ENCODE results near the gene B3GNT9. TPM values are rescaled to one million over a fixed set of nuclear protein-coding genes. Genes with fewer than 3 reads are reported as not detected.

B3GNT9 gene
- total RNA-seq, 1 experiment from 2014 or later = 2.3 TPM

DNA sequence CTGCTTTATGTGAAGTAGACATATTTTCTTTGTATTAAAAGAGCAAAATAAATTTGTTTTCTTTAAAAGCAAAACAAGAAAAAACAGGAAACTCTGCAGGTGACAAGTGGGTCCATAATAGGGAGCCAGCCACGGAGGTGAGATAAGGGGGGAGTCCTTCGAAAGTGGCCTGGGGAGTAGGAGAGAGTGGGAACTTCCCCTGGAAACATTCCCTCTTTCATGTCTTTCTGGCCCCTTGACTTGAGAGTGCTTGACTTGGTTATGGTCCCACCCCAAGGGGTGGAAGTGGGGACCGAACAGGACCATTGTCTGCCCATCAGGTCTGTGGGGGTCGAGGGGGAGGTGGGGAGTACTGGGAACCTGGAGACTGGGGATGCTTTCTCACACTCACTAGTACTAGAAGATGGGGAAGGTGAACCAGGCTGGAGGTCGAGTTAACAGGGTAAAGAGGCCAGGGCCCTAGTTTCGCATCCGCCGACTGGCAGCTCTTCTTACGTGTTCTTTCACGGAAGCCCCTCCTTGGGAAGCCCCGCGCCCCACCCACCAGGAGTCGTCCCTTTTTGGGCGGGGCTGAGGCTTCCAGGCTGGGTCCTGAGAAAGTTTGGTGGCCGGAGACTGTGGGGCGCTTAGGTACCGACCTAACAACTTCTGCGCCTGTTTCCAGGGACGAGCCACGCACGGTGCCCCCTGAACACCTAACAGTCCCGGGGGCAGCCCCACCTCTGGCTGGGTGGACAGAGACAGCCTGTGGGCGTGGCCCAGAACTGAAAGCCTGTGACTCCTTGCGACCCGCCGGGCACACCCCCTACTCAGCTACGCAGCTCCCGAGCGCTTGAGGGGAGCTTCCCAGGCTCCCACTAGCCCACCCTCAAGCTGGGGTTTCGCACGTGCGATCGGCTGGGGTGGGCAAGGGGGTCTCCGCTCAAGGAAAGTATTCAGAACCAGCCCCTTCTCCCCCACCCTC is 8.1 kb upstream of the B3GNT9 start:
- TSS peak; percentile 45 for BruUV-seq (replicated peaks)
- Histone ChIP-seq H3K4me3 (ENCODE audit: low read length) (peak overlapping the region; percentile 95), H3K27ac (ENCODE audit: low read length) (peak overlapping the region; percentile 39; the same call in 1 of the 2 replicates), H3K4me1 (ENCODE audit: insufficient read depth, low read length) (peaks cover 21% of the 10 kb centered on the region), H3K27me3 (ENCODE audit: low read length) (no peaks in the 10 kb centered on the region), H3K79me2 (ENCODE audit: low read length) (no peaks in the 10 kb centered on the region), H3K9me2 (replicated peaks; ENCODE audit: low read length) (no peaks in the 10 kb centered on the region), H3K4me2 (ENCODE audit: low read length) (peak overlapping the region; percentile 98), H3K9me3 (ENCODE audit: low read length) (no peaks in the 10 kb centered on the region), H3K36me3 (ENCODE audit: low read depth, low read length) (no peaks in the 10 kb centered on the region), H3K9ac (ENCODE audit: low read length) (peak overlapping the region; percentile 81), H2AFZ (ENCODE audit: low read length) (peak overlapping the region; percentile 80; the same call in 1 of the 2 replicates), H4K20me1 (ENCODE audit: low read length) (no peaks in the 10 kb centered on the region), H3F3A (ENCODE audit: low read length, unreplicated experiment) (no peaks in the 10 kb centered on the region)
- TF ChIP-seq EZH2phosphoT487 (IDR thresholded peaks at IDR 0.05; ENCODE audit: borderline replicate concordance, low read length) (no peak), EZH2 (IDR thresholded peaks at IDR 0.05; ENCODE audit: low read length, unreplicated experiment) (no peak)
- TF ChIP-seq, protein P1, sequence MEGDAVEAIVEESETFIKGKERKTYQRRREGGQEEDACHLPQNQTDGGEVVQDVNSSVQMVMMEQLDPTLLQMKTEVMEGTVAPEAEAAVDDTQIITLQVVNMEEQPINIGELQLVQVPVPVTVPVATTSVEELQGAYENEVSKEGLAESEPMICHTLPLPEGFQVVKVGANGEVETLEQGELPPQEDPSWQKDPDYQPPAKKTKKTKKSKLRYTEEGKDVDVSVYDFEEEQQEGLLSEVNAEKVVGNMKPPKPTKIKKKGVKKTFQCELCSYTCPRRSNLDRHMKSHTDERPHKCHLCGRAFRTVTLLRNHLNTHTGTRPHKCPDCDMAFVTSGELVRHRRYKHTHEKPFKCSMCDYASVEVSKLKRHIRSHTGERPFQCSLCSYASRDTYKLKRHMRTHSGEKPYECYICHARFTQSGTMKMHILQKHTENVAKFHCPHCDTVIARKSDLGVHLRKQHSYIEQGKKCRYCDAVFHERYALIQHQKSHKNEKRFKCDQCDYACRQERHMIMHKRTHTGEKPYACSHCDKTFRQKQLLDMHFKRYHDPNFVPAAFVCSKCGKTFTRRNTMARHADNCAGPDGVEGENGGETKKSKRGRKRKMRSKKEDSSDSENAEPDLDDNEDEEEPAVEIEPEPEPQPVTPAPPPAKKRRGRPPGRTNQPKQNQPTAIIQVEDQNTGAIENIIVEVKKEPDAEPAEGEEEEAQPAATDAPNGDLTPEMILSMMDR (conservative IDR thresholded peaks at IDR 0.05; ENCODE audit: low read depth, low read length) = no peak
- intact Hi-C loops (cut with micrococcal nuclease) = loop anchor here (1.0 to 5.0 kb wide), 2 partner anchors 24 to 207 kb away; partner anchors contain the start of gene MATCAP1
- DNase-seq (peak; percentile 49), ATAC-seq (peak; percentile 14)
- ChIA-PET CTCF (interaction anchor here (2.0 kb wide), 1 partner anchor 26 kb away, joined by 4 read pairs; no protein-coding TSS in a partner anchor), POLR2A (ENCODE audit: unreplicated experiment) (no interaction called here)

DNA sequence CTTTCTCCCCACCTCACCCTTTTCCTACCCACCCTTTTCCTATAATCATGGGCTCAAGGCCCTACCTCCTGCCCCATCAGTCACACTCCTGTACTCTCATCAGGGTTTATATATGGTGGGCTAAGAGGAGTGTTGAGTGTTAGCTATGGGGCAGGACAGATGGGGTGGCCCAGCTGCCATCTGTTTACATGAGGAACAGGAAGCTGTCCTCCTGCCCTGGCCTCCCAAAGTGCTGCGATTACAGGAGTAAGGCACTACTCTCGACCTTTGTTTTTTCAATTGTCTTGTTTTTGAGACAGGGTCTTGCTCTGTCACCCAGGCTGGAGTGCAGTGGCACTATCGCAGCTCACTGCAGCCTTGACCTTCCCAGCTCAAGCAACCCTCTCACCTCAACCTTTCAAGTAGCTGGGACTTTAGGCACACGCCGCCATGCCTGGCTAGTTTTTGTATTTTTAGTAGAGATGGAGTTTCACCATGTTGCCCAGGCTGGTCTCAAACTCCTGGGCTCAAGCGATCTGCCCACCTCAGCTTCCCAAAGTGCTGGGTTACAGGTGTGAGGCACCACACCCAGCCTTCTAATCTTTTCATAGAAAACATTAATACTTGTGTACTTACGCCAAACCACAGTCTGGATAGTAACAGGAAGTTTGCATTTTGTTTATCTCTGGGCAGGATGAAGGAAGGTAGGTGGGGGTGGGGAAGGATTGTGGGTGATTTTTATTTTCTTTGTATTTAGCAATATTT is 7.3 kb upstream of the B3GNT9 start:
- Histone ChIP-seq H3K27me3 (ENCODE audit: low read length) (no peaks in the 10 kb centered on the region), H3K9ac (ENCODE audit: low read length) (no peak overlapping the region), H3K9me3 (ENCODE audit: low read length) (no peaks in the 10 kb centered on the region), H3K79me2 (ENCODE audit: low read length) (no peaks in the 10 kb centered on the region), H4K20me1 (ENCODE audit: low read length) (no peaks in the 10 kb centered on the region), H3K9me2 (replicated peaks; ENCODE audit: low read length) (no peaks in the 10 kb centered on the region), H3K4me1 (ENCODE audit: insufficient read depth, low read length) (peaks cover 21% of the 10 kb centered on the region), H3K36me3 (ENCODE audit: low read depth, low read length) (no peaks in the 10 kb centered on the region), H3K4me2 (ENCODE audit: low read length) (peak overlapping the region; percentile 98; the same call in 1 of the 2 replicates), H3K27ac (ENCODE audit: low read length) (no peak overlapping the region), H2AFZ (ENCODE audit: low read length) (no peak overlapping the region), H3F3A (ENCODE audit: low read length, unreplicated experiment) (no peaks in the 10 kb centered on the region), H3K4me3 (ENCODE audit: low read length) (no peak overlapping the region; the same call in 1 of the 2 replicates)
- no peak for ATAC-seq
- ChIA-PET POLR2A (ENCODE audit: unreplicated experiment) (no interaction called here), CTCF (interaction anchor here (0.5 kb wide), 1 partner anchor 12 kb away, joined by 3 read pairs; the partner anchor contains the start of gene NOL3)
- intact Hi-C loops (cut with micrococcal nuclease) = loop anchor here (5.0 kb wide), 1 partner anchor 206 kb away; no protein-coding TSS in a partner anchor
- TF ChIP-seq EZH2 (IDR thresholded peaks at IDR 0.05; ENCODE audit: low read length, unreplicated experiment) (no peak), EZH2phosphoT487 (IDR thresholded peaks at IDR 0.05; ENCODE audit: borderline replicate concordance, low read length) (no peak)
- TF ChIP-seq, protein P1 (conservative IDR thresholded peaks at IDR 0.05; ENCODE audit: low read depth, low read length) = no peak
- no TSS peak for BruUV-seq (replicated peaks)
- DNase-seq = no peak
